ENCODE results near the gene C16orf74.

DNA sequence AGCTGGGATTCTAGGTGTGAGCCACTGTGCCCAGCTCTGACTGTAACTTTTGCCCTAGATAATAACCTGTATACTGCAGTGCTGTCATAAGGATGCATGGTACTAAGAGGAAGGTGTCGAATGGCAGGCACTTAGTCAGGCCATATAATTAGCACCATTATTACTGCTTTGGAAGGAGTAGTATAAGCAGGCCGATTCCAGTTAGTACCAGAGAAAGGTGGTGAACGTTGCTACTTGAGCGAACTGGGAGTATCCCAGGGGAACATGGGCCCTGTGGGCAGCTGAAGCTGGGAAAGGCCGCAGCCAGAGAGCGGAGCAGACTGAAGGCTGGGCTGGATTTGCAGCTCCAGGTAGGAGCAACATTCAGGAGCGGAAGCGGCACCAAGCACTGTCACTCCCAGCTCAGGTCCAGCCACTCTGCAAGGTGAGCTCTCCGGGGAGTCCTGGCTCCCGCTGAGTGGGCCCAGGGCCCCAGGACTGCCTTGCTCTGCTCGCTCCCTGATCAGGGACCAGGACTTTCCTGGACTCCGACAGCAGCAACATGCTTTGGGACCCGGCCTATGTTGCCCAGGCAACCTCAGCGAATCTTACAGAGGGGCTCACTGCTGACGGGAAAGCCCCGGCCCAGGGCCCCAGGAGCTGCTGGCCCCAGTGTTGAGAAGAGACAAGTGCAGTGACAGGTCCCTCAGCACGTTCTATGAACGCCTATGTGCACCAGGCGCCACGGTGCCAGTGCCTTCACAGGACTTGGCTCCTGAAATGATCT is 28.6 kb downstream of the C16orf74 start:
- TF ChIP-seq CTCF (IDR thresholded peaks at IDR 0.05) (no peak), POLR2A (IDR thresholded peaks at IDR 0.05) (no peak)
